H9 (cell line): Measurements from ENCODE around the gene ARHGAP25. TPM values are rescaled to one million over a fixed set of nuclear protein-coding genes. Genes with fewer than 3 reads are reported as not detected.

Experiments used
- DNase-seq: peaks from one replicate; pipeline ENCODE4 v3.0.0-alpha.2; 2017
- H2AFZ ChIP-seq: one replicate; pipeline ENCODE4 v1.6.1; 2013; ENCODE audit warnings: mild to moderate bottlenecking, low read length, control low read depth, moderate library complexity
- H2AK5ac ChIP-seq: 2 replicates; pipeline ENCODE4 v1.6.1; 2013; ENCODE audit warnings: low read length, control low read depth, mixed read lengths; ENCODE audit not compliant: insufficient read length
- H2BK120ac ChIP-seq: one replicate; pipeline ENCODE4 v1.6.1; 2013; ENCODE audit warnings: low read depth, mild to moderate bottlenecking, low read length, control low read depth, inconsistent platforms; ENCODE audit not compliant: poor library complexity, severe bottlenecking
- H2BK12ac ChIP-seq: 2 replicates; pipeline ENCODE4 v1.6.1; 2013; ENCODE audit warnings: low read length, control low read depth, mixed read lengths, low read depth; ENCODE audit not compliant: insufficient read length
- H2BK15ac ChIP-seq: 2 replicates; pipeline ENCODE4 v1.6.1; 2013; ENCODE audit warnings: low read depth, low read length, control low read depth
- H2BK20ac ChIP-seq: one replicate; pipeline ENCODE4 v1.6.1; 2013; ENCODE audit warnings: low read depth, mild to moderate bottlenecking, low read length, control low read depth, inconsistent platforms; ENCODE audit not compliant: poor library complexity, severe bottlenecking
- H2BK5ac ChIP-seq: 2 replicates; pipeline ENCODE4 v1.6.1; 2013; ENCODE audit warnings: low read length, control low read depth, mixed read lengths; ENCODE audit not compliant: insufficient read length
- H3K14ac ChIP-seq: 2 replicates; pipeline ENCODE4 v1.6.1; 2013; ENCODE audit warnings: low read length, control low read depth; ENCODE audit not compliant: insufficient read depth
- H3K18ac ChIP-seq: 2 replicates; pipeline ENCODE4 v1.6.1; 2013; ENCODE audit warnings: low read depth, mild to moderate bottlenecking, mixed read lengths, low read length, control low read depth; ENCODE audit not compliant: insufficient read length
- H3K23ac ChIP-seq: 2 replicates; pipeline ENCODE4 v1.6.1; 2013; ENCODE audit warnings: low read length, control low read depth, mixed read lengths, low read depth; ENCODE audit not compliant: insufficient read length
- H3K23me2 ChIP-seq: 2 replicates; pipeline ENCODE4 v1.6.1; 2013; ENCODE audit warnings: low read depth, mild to moderate bottlenecking, mixed read lengths, low read length, control low read depth; ENCODE audit not compliant: insufficient read length, poor library complexity, severe bottlenecking
- H3K27ac ChIP-seq: 2 replicates; pipeline ENCODE4 v1.5.1; 2013; ENCODE audit warnings: low read length, control low read depth, mixed read lengths, low read depth; ENCODE audit not compliant: insufficient read length
- H3K27me3 ChIP-seq: 2 replicates; pipeline ENCODE4 v1.6.1; 2013; ENCODE audit warnings: low read length, control low read depth, inconsistent platforms; ENCODE audit not compliant: insufficient read depth
- H3K4ac ChIP-seq: 2 replicates; pipeline ENCODE4 v1.6.1; 2013; ENCODE audit warnings: low read depth, mild to moderate bottlenecking, control low read depth, inconsistent platforms, low read length, moderate library complexity
- H3K4me1 ChIP-seq: 2 replicates; pipeline ENCODE4 v1.6.1; 2013; ENCODE audit warnings: low read length, control low read depth, inconsistent platforms; ENCODE audit not compliant: insufficient read depth
- H3K4me2 ChIP-seq: 2 replicates; pipeline ENCODE4 v1.6.1; 2013; ENCODE audit warnings: low read length, control low read depth, mixed read lengths; ENCODE audit not compliant: insufficient read length, insufficient read depth
- H3K56ac ChIP-seq: 2 replicates; pipeline ENCODE4 v1.6.1; 2013; ENCODE audit warnings: low read depth, mild to moderate bottlenecking, mixed read lengths, low read length, control low read depth; ENCODE audit not compliant: insufficient read length
- H3K79me1 ChIP-seq: 2 replicates; pipeline ENCODE4 v1.6.1; 2013; ENCODE audit warnings: low read depth, mild to moderate bottlenecking, moderate library complexity, low read length, control low read depth, inconsistent platforms; ENCODE audit not compliant: insufficient read depth, poor library complexity, severe bottlenecking
- H3K79me2 ChIP-seq: 2 replicates; pipeline ENCODE4 v1.6.1; 2013; ENCODE audit warnings: low read length, control low read depth, inconsistent platforms; ENCODE audit not compliant: insufficient read depth
- H3K9ac ChIP-seq: 2 replicates; pipeline ENCODE4 v1.6.1; 2013; ENCODE audit warnings: low read length, control low read depth, mixed read lengths; ENCODE audit not compliant: insufficient read length; ENCODE audit errors: extremely low read depth
- H3K9me3 ChIP-seq: one replicate; pipeline ENCODE4 v1.6.1; 2013; ENCODE audit warnings: low read depth, low read length, inconsistent platforms; ENCODE audit not compliant: control insufficient read depth
- H3T11ph ChIP-seq: one replicate; pipeline ENCODE4 v1.6.1; 2013; ENCODE audit warnings: mild to moderate bottlenecking, low read length, control low read depth, inconsistent platforms
- H4K20me1 ChIP-seq: one replicate; pipeline ENCODE4 v1.6.1; 2013; ENCODE audit not compliant: control insufficient read depth, insufficient read length, insufficient read depth
- H4K5ac ChIP-seq: 2 replicates; pipeline ENCODE4 v1.6.1; 2013; ENCODE audit warnings: low read depth, mild to moderate bottlenecking, mixed read lengths, low read length, control low read depth; ENCODE audit not compliant: insufficient read length
- H4K8ac ChIP-seq: replicated peaks from 2 replicates; pipeline ENCODE4 v1.6.1; 2013; ENCODE audit warnings: low read length, control low read depth, mixed read lengths, low read depth; ENCODE audit not compliant: insufficient read length
- H4K91ac ChIP-seq: 2 replicates; pipeline ENCODE4 v1.6.1; 2013; ENCODE audit warnings: low read depth, mild to moderate bottlenecking, moderate library complexity, mixed read lengths, low read length, control low read depth; ENCODE audit not compliant: insufficient read length
- H3K27ac Mint-ChIP-seq, 3 experiments: 2 replicates in 2 of 3; 3 replicates in 1 of 3; pipeline ENCODE4 v1.8.0; 2020 to 2021; ENCODE audit warnings: mixed read lengths in 3 of 3, mild to moderate bottlenecking in 1 of 3, moderate library complexity in 1 of 3
- H3K27me3 Mint-ChIP-seq: 2 replicates; pipeline ENCODE4 v1.8.0; 2021; ENCODE audit warnings: low read depth, mild to moderate bottlenecking, moderate library complexity, mixed read lengths
- H3K36me3 Mint-ChIP-seq, 3 experiments: 2 replicates in 2 of 3; 3 replicates in 1 of 3; pipeline ENCODE4 v1.8.0; 2020 to 2021; ENCODE audit warnings: low read depth in 3 of 3, mixed read lengths in 3 of 3; ENCODE audit not compliant: insufficient read depth in 1 of 3
- H3K4me1 Mint-ChIP-seq, 2 experiments: 2 replicates each; pipeline ENCODE4 v1.8.0; 2020; ENCODE audit warnings: mixed read lengths in 2 of 2
- H3K4me3 Mint-ChIP-seq, 2 experiments: 2 replicates in 1 of 2; 3 replicates in 1 of 2; pipeline ENCODE4 v1.8.0; 2020 to 2021; ENCODE audit warnings: mild to moderate bottlenecking in 2 of 2, mixed read lengths in 2 of 2, moderate library complexity in 1 of 2
- H3K9me3 Mint-ChIP-seq, 2 experiments: 2 replicates in 1 of 2; 3 replicates in 1 of 2; pipeline ENCODE4 v1.8.0; 2020; ENCODE audit warnings: mild to moderate bottlenecking in 2 of 2, mixed read lengths in 2 of 2, moderate library complexity in 1 of 2
- WGBS: extraction: QIAGEN DNeasy Blood & Tissue Kit; methylation state at CpG from one replicate; pipeline ENCODE4 v1.1.7; 2013; ENCODE audit warnings: missing lambda C conversion rate, low lambda C conversion rate, mixed read lengths; ENCODE audit not compliant: insufficient read length; ENCODE audit errors: extremely low coverage; 5-methylcytosine and 5-hydroxymethylcytosine counted together
- total RNA-seq: library from RNA; stranded (reverse); gene quantifications from 2 replicates; pipeline ENCODE4 v1.2.1, GENCODE V29; 2021
- TF ChIP-seq, protein P1 (sequence below): fragments of 200-600 bp; sonication (generic); conservative IDR thresholded peaks from 3 replicates; pipeline ENCODE4 v1.8.0; 2021; ENCODE audit warnings: antibody characterized with exemption, mild to moderate bottlenecking

The ARHGAP25 gene
- total RNA-seq, 1 experiment from 2014 or later: 1.3 TPM

- no peak overlapping the region for H3K9ac ChIP-seq
- no peak overlapping the region for H2BK20ac ChIP-seq
- peaks cover 3% of the 10 kb centered on the region for H3K27me3 Mint-ChIP-seq
- no peaks in the 10 kb centered on the region for H3K23me2 ChIP-seq
- H4K5ac ChIP-seq: no peak overlapping the region
- no peak overlapping the region for H3K18ac ChIP-seq
- H3T11ph ChIP-seq: no peak overlapping the region
- H3K56ac ChIP-seq: no peak overlapping the region
- H3K4me1 Mint-ChIP-seq: no peaks in the 10 kb centered on the region
- no CpG with 5 or more reads among the region's 3 CpGs for WGBS
- TF ChIP-seq, protein P1, sequence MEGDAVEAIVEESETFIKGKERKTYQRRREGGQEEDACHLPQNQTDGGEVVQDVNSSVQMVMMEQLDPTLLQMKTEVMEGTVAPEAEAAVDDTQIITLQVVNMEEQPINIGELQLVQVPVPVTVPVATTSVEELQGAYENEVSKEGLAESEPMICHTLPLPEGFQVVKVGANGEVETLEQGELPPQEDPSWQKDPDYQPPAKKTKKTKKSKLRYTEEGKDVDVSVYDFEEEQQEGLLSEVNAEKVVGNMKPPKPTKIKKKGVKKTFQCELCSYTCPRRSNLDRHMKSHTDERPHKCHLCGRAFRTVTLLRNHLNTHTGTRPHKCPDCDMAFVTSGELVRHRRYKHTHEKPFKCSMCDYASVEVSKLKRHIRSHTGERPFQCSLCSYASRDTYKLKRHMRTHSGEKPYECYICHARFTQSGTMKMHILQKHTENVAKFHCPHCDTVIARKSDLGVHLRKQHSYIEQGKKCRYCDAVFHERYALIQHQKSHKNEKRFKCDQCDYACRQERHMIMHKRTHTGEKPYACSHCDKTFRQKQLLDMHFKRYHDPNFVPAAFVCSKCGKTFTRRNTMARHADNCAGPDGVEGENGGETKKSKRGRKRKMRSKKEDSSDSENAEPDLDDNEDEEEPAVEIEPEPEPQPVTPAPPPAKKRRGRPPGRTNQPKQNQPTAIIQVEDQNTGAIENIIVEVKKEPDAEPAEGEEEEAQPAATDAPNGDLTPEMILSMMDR: no peak
- H3K23ac ChIP-seq: no peak overlapping the region
- no peak overlapping the region for H4K8ac ChIP-seq
- no peak overlapping the region for H2AFZ ChIP-seq
- no peak overlapping the region for H2BK12ac ChIP-seq
- no peak overlapping the region for H3K14ac ChIP-seq
- H4K20me1 ChIP-seq: no peaks in the 10 kb centered on the region
- H3K9me3 ChIP-seq: no peaks in the 10 kb centered on the region
- H3K27ac ChIP-seq: no peak overlapping the region
- H3K4me3 Mint-ChIP-seq: no peak overlapping the region
- no peaks in the 10 kb centered on the region for H3K79me2 ChIP-seq
- H3K4me1 ChIP-seq: no peaks in the 10 kb centered on the region
- H3K9me3 Mint-ChIP-seq: no peaks in the 10 kb centered on the region
- no peaks in the 10 kb centered on the region for H3K27me3 ChIP-seq
- no peak overlapping the region for H3K4ac ChIP-seq
- no peaks in the 10 kb centered on the region for H3K79me1 ChIP-seq
- no peak overlapping the region for H2AK5ac ChIP-seq
- no peak overlapping the region for H2BK120ac ChIP-seq
- H3K36me3 Mint-ChIP-seq: no peaks in the 10 kb centered on the region
- peak overlapping the region in 1 of 3 experiments; percentile 56; a peak in 1 of 7 replicates for H3K27ac Mint-ChIP-seq
- no peak overlapping the region for H2BK5ac ChIP-seq
- H3K4me2 ChIP-seq: no peak overlapping the region
- no peak overlapping the region for H2BK15ac ChIP-seq
- no peak overlapping the region for H4K91ac ChIP-seq
- DNase-seq: no peak
Observed at GRCh38 chr2:68850524-68850923, 115.9 kb downstream of the ARHGAP25 start.
